GM12878 (cell line): Measurements from ENCODE around the gene EDEM2. TPM values are rescaled to one million over a fixed set of nuclear protein-coding genes. Genes with fewer than 3 reads are reported as not detected.

ENCODE experiments used
- ATAC-seq: fragments of 200-7000 bp; cut with Tn5 transposase; 3 replicates; pipeline ENCODE4 v1.9.1; 2020; ENCODE audit warnings: mild to moderate bottlenecking, moderate library complexity
- BruUV-seq: library from RNA; stranded (reverse); fragments of 400-500 nt; replicated peaks from 2 replicates; lab custom pipeline; 2021; lab: Mats Ljungman, UMichigan
- CTCF ChIA-PET: fragments of 300-600 bp; sonication (Branson Sonifier 250); formaldehyde crosslinking; extraction: SDS; loops from one replicate; lab custom pipeline; 2021; ENCODE audit warnings: inconsistent platforms; lab: Yijun Ruan, JAX
- POLR2A ChIA-PET: fragments of 350-600 bp; formaldehyde crosslinking; extraction: SDS; loops from one replicate; lab custom pipeline; 2021; ENCODE audit warnings: inconsistent platforms; lab: Charles Lee
- RAD21 ChIA-PET: fragments of 300-600 bp; sonication (Branson Sonifier 250); formaldehyde crosslinking; loops from one replicate; lab custom pipeline; 2023; ENCODE audit warnings: antibody characterized with exemption; ENCODE audit not compliant: unreplicated experiment; lab: Charles Lee
- SMC1A ChIA-PET: fragments of 300-600 bp; sonication (Branson Sonifier 250); formaldehyde crosslinking; loops from one replicate; lab custom pipeline; 2023; ENCODE audit not compliant: unreplicated experiment, uncharacterized antibody; lab: Charles Lee
- DNase-seq: peaks from one replicate; pipeline ENCODE4 v3.0.0-alpha.2; 2011; ENCODE audit warnings: low read depth, low spot score
- FAIRE-seq: peaks from 3 replicates; lab custom pipeline; 2011; peaks lifted over from hg19 to GRCh38; lab: Jason Lieb, UNC
- H2AFZ ChIP-seq: 2 replicates; pipeline ENCODE4 v1.6.0; 2011; ENCODE audit warnings: low read depth, low read length, control low read depth; ENCODE audit not compliant: control insufficient read depth
- H3K27ac ChIP-seq: 2 replicates; pipeline ENCODE4 v1.5.1; 2011; ENCODE audit warnings: control low read depth; ENCODE audit not compliant: control insufficient read depth, insufficient read depth
- H3K27me3 ChIP-seq, 2 experiments: replicated peaks in 1 of 2; 2 replicates each; pipeline versions ENCODE4 v1.6.0 to v1.6.1; 2011; ENCODE audit warnings: low read length in 1 of 2; ENCODE audit not compliant: control insufficient read depth in 2 of 2, insufficient read depth in 2 of 2
- H3K36me3 ChIP-seq, 2 experiments: 2 replicates each; pipeline ENCODE4 v1.5.1; 2011; ENCODE audit warnings: low read length in 1 of 2; ENCODE audit not compliant: control insufficient read depth in 2 of 2, insufficient read depth in 2 of 2
- H3K4me1 ChIP-seq: 2 replicates; pipeline ENCODE4 v1.6.1; 2011; ENCODE audit warnings: mild to moderate bottlenecking, low read length, moderate library complexity, mixed read lengths; ENCODE audit not compliant: control insufficient read depth, insufficient read depth
- H3K4me2 ChIP-seq: 2 replicates; pipeline ENCODE4 v1.6.0; 2011; ENCODE audit warnings: control low read depth; ENCODE audit not compliant: control insufficient read depth, insufficient read depth
- H3K4me3 ChIP-seq: fragments of 200-600 bp; sonication (generic); 2 replicates; pipeline ENCODE4 v1.5.1; 2016
- H3K79me2 ChIP-seq: 2 replicates; pipeline ENCODE4 v1.6.0; 2011; ENCODE audit warnings: low read length; ENCODE audit not compliant: control insufficient read depth, insufficient read depth
- H3K9ac ChIP-seq: 2 replicates; pipeline ENCODE4 v1.8.0; 2011; ENCODE audit warnings: low read length, control low read depth, mixed read lengths; ENCODE audit not compliant: control insufficient read depth, insufficient read depth
- H3K9me3 ChIP-seq: replicated peaks from 3 replicates; pipeline ENCODE4 v1.5.1; 2011; ENCODE audit warnings: mild to moderate bottlenecking, low read length; ENCODE audit not compliant: control insufficient read depth, insufficient read depth
- H4K20me1 ChIP-seq: 2 replicates; pipeline ENCODE4 v1.6.0; 2011; ENCODE audit not compliant: control insufficient read depth, insufficient read depth
- ATF7 ChIP-seq: fragments of 450-650 bp; IDR thresholded peaks from 2 replicates; pipeline ENCODE4 v1.6.1; 2016; ENCODE audit warnings: low read depth, mild to moderate bottlenecking
- BCL11A ChIP-seq: IDR thresholded peaks from 2 replicates; pipeline ENCODE4 v1.6.1; 2011; ENCODE audit warnings: low read depth, low read length
- CBFB ChIP-seq: IDR thresholded peaks from 2 replicates; pipeline ENCODE4 v1.6.1; 2016; ENCODE audit warnings: antibody characterized with exemption, low read depth
- CEBPZ ChIP-seq: fragments of 150-350 bp; IDR thresholded peaks from 2 replicates; pipeline ENCODE4 v1.6.1; 2016; ENCODE audit warnings: low read depth, low read length
- CREM ChIP-seq: IDR thresholded peaks from 2 replicates; pipeline ENCODE4 v1.6.1; 2014; ENCODE audit warnings: antibody characterized with exemption, low read depth
- FOXK2 ChIP-seq: fragments of 450-650 bp; IDR thresholded peaks from 2 replicates; pipeline ENCODE4 v1.6.1; 2017; ENCODE audit warnings: mild to moderate bottlenecking, moderate library complexity
- HDGF ChIP-seq: fragments of 450-650 bp; IDR thresholded peaks from 2 replicates; pipeline ENCODE4 v1.6.1; 2016; ENCODE audit warnings: antibody characterized with exemption
- IKZF1 ChIP-seq: fragments of 450-650 bp; conservative IDR thresholded peaks from 2 replicates; pipeline ENCODE4 v1.6.1; 2017; ENCODE audit warnings: antibody characterized with exemption, mild to moderate bottlenecking
- PML ChIP-seq: IDR thresholded peaks from 2 replicates; pipeline ENCODE4 v1.6.1; 2012; ENCODE audit warnings: low read length, inconsistent platforms
- POLR2A ChIP-seq: IDR thresholded peaks from 2 replicates; pipeline ENCODE4 v1.6.1; 2011; ENCODE audit warnings: low read depth, mild to moderate bottlenecking, low read length
- RBBP5 ChIP-seq: fragments of 200-600 bp; sonication (generic); conservative IDR thresholded peaks from 2 replicates; pipeline ENCODE4 v1.6.1; 2016
- SMAD1 ChIP-seq: fragments of 450-650 bp; IDR thresholded peaks from 2 replicates; pipeline ENCODE4 v1.6.1; 2018; ENCODE audit warnings: mild to moderate bottlenecking, low read depth; ENCODE audit not compliant: partially characterized antibody
- ZBED1 ChIP-seq: IDR thresholded peaks from 2 replicates; pipeline ENCODE4 v1.6.1; 2016; ENCODE audit warnings: borderline replicate concordance
- ZNF24 ChIP-seq: fragments of 450-650 bp; IDR thresholded peaks from 2 replicates; pipeline ENCODE4 v1.6.1; 2017; ENCODE audit warnings: antibody characterized with exemption, mild to moderate bottlenecking
- ZNF592 ChIP-seq: fragments of 450-650 bp; IDR thresholded peaks from 2 replicates; pipeline ENCODE4 v1.6.1; 2017; ENCODE audit warnings: mild to moderate bottlenecking, moderate library complexity
- ZSCAN29 ChIP-seq: fragments of 450-650 bp; IDR thresholded peaks from 2 replicates; pipeline ENCODE4 v1.6.1; 2017; ENCODE audit warnings: mild to moderate bottlenecking, moderate library complexity
- ZZZ3 ChIP-seq: IDR thresholded peaks from 2 replicates; pipeline ENCODE4 v1.6.1; 2011; ENCODE audit warnings: low read depth; ENCODE audit not compliant: control insufficient read depth, insufficient read length
- WGBS: methylation state at CpG from one replicate; pipeline ENCODE4 v1.1.6; 2016; ENCODE audit warnings: low lambda C conversion rate; ENCODE audit not compliant: insufficient replicate concordance, insufficient coverage; ENCODE audit errors: missing lambda C conversion rate; 5-methylcytosine and 5-hydroxymethylcytosine counted together
- in situ Hi-C: fragments of 300-500 bp; cut with MboI; formaldehyde crosslinking; loops from 9 replicates; pipeline ENCODE4 v1.14.3; 2018; ENCODE audit warnings: mixed read lengths
- intact Hi-C: fragments of 100-400 bp; cut with micrococcal nuclease; formaldehyde crosslinking; loops from one replicate; pipeline ENCODE4 v1.14.2; 2022; ENCODE audit not compliant: unreplicated experiment
- polyA plus RNA-seq, 11 experiments: library from polyadenylated mRNA; depleted of rRNA in 4 of 11; unstranded in 6 of 11; stranded (reverse) in 5 of 11; fragments of >200 nt; fragmentation: Nextera tagmentation in 4 of 11; fragmentation: Illumina TruSeq in 1 of 11; extraction: Ambion mirVana in 4 of 11; extraction: Trizol in 1 of 11; gene quantifications; 1 replicate in 1 of 11; 2 replicates in 10 of 11; pipeline versions ENCODE4 v1.2.1 to v1.2.3, GENCODE V29; 2011 to 2016; ENCODE audit warnings: inconsistent platforms in 2 of 11, missing spikeins in 2 of 11, low read depth in 1 of 11
- total RNA-seq, 4 experiments: library from RNA; depleted of rRNA in 3 of 4; stranded (reverse); fragments of >200 nt in 3 of 4; fragmentation: Illumina TruSeq in 1 of 4; extraction: Trizol in 1 of 4; gene quantifications; 2 replicates each; pipeline versions ENCODE4 v1.2.1 to v1.2.3, GENCODE V29; 2013 to 2021

EDEM2 gene
- total and polyA plus RNA-seq, 10 of the 15 experiments (the other 5 are each of a cell fraction or from before 2014, with no cell fraction given), result 9.9 to 24.8 (median 14.8) TPM

- ChIA-PET POLR2A (interaction anchor here (0.6 kb wide), 2 partner anchors 22 to 45 kb away, joined by 3 read pairs; no protein-coding TSS in a partner anchor), SMC1A (interaction anchor here (1.1 kb wide), 1 partner anchor 207 kb away, joined by 3 read pairs; no protein-coding TSS in a partner anchor), CTCF (interaction anchor here (2.0 kb wide), 1 partner anchor 9 kb away, joined by 12 read pairs; no protein-coding TSS in a partner anchor), RAD21 (interaction anchor here (0.9 kb wide), 1 partner anchor 10 kb away, joined by 3 read pairs; no protein-coding TSS in a partner anchor)
- intact Hi-C loops, result no loop called here
- 99% methylated on average over 5 of the region's 5 CpGs for WGBS
- no peak overlapping the region for H3K9ac ChIP-seq
- no peak overlapping the region for H3K4me2 ChIP-seq
- DNase-seq (no peak), FAIRE-seq (no peak), ATAC-seq (no peak)
- H4K20me1 ChIP-seq, result no peaks in the 10 kb centered on the region
- no peaks in the 10 kb centered on the region for H3K27me3 ChIP-seq
- H3K9me3 ChIP-seq, result no peaks in the 10 kb centered on the region
- H3K4me1 ChIP-seq, result peaks cover 10% of the 10 kb centered on the region
- H3K79me2 ChIP-seq, result peaks cover 70% of the 10 kb centered on the region
- peaks cover 0 to 8% of the 10 kb centered on the region in 2 experiments; a peak in 1 of 4 replicates for H3K36me3 ChIP-seq
- in situ Hi-C loops, result no loop called here
- BruUV-seq, result no TSS peak
- no peak overlapping the region for H3K27ac ChIP-seq
- no peak overlapping the region for H2AFZ ChIP-seq
- no peak overlapping the region for H3K4me3 ChIP-seq
- TF ChIP-seq ZSCAN29, result no peak
- no peak for TF ChIP-seq ATF7
- no peak for TF ChIP-seq CBFB
- no peak for TF ChIP-seq ZBED1
- TF ChIP-seq ZNF24, result no peak
- TF ChIP-seq PML, result no peak
- no peak for TF ChIP-seq POLR2A
- TF ChIP-seq ZZZ3, result no peak
- no peak for TF ChIP-seq HDGF
- TF ChIP-seq RBBP5, result no peak
- no peak for TF ChIP-seq CEBPZ
- TF ChIP-seq FOXK2, result no peak
- TF ChIP-seq SMAD1, result no peak
- no peak for TF ChIP-seq ZNF592
- TF ChIP-seq BCL11A, result no peak
- no peak for TF ChIP-seq CREM
- TF ChIP-seq IKZF1, result no peak
Measured at GRCh38 chr20:35087355-35087754, 59.8 kb downstream of the EDEM2 start.
